GM19099 (cell line): Measurements from ENCODE around the gene GABRA5.

ENCODE experiments used
- POLR2A ChIP-seq: IDR thresholded peaks from 3 replicates; pipeline ENCODE4 v1.6.1; 2011; ENCODE audit warnings: low read depth; ENCODE audit not compliant: insufficient read length; ENCODE audit errors: extremely low read depth

Gene GABRA5

DNA sequence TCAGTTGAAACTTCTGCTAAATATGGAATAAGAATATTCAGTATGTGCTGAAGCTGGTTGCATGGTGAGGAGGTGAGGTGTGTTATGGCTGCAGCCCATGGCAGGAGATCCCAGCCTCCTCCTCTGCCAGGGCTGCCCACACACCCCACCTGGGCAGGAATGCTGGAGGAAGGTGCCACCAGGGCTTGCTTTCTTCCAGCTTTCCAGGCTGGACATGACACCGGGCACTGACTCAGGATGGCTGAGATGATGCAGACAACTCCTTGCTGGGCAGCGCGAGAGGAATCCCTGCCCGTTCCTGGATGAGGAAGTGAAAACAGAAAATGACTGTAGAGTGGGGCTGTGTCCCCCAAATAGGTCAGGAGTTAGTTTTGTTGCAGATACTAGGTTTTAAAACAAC is 118.2 kb downstream of the GABRA5 start:
- no peak for TF ChIP-seq POLR2A

DNA sequence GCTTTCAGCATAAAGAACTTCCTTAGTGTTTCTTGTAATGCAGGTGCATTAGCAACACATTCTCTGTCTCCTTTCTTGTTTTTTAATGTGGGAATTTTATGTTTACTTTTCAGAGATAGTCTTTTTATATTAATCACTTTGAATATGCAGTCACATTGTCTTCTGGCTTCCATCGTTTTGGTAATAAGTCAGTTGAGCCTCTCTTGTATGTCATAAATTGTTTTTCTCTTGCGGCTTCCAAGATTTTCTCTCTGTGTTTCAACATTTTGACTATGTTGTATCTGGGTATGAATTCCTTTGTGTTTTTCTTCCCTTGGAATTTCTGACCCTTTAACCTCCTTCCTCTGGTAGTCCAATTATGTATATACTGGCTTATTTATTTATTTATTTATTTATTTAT is 129.4 kb downstream of the GABRA5 start:
- TF ChIP-seq POLR2A: no peak
